Measurements from ENCODE around the gene IMPDH2. TPM values are rescaled to one million over a fixed set of nuclear protein-coding genes. Genes with fewer than 3 reads are reported as not detected.

IMPDH2 gene
- total and polyA plus RNA-seq, 2 experiments from 2014 or later = 121 to 210 TPM

GRCh38 chr3:48997714-48998637, 31.2 kb downstream of the IMPDH2 start:
- Histone ChIP-seq H2AFZ (no peak overlapping the region), H3K27ac (no peak overlapping the region), H3K4me1 (ENCODE audit: insufficient read depth) (no peaks in the 10 kb centered on the region), H3K36me3 (ENCODE audit: low read depth) (no peaks in the 10 kb centered on the region), H3K27me3 (replicated peaks; ENCODE audit: insufficient read depth) (no peaks in the 10 kb centered on the region), H3K4me3 (no peak overlapping the region), H3K9ac (no peak overlapping the region), H3K9me2 (ENCODE audit: insufficient read depth) (no peaks in the 10 kb centered on the region), H3K9me3 (ENCODE audit: low read depth) (no peaks in the 10 kb centered on the region), H3K4me2 (ENCODE audit: unreplicated experiment) (no peak overlapping the region), H3K79me2 (ENCODE audit: insufficient read depth) (peaks cover 33% of the 10 kb centered on the region), H4K20me1 (ENCODE audit: insufficient read depth) (no peaks in the 10 kb centered on the region), H3F3A (ENCODE audit: insufficient read depth) (no peaks in the 10 kb centered on the region)
- no peak for DNase-seq
- 74 to 79% methylated on average over 16 to 20 of the region's 20 CpGs for WGBS, 2 experiments (ENCODE audit: low coverage in 1 of 2, low lambda C conversion rate in 2 of 2, missing lambda C conversion rate in 2 of 2)
- no peak for TF ChIP-seq EZH2 (IDR thresholded peaks at IDR 0.05; ENCODE audit: insufficient read depth, poor library complexity, severe bottlenecking)
- no peak for TF ChIP-seq EZH2phosphoT487 (IDR thresholded peaks at IDR 0.05; ENCODE audit: insufficient read depth, low read depth)
- in situ Hi-C loops (cut with MboI) = no loop called here

- H3K36me3 ChIP-seq (ENCODE audit: low read depth) = no peaks in the 10 kb centered on the region
- H3F3A ChIP-seq (ENCODE audit: insufficient read depth) = no peaks in the 10 kb centered on the region
- no peak overlapping the region for H3K9ac ChIP-seq
- H3K79me2 ChIP-seq (ENCODE audit: insufficient read depth) = peaks cover 41% of the 10 kb centered on the region
- no peaks in the 10 kb centered on the region for H3K27me3 ChIP-seq (replicated peaks; ENCODE audit: insufficient read depth)
- DNase-seq = no peak
- 52 to 54% methylated on average over 8 of the region's 8 CpGs for WGBS, 2 experiments (ENCODE audit: low coverage in 1 of 2, low lambda C conversion rate in 2 of 2, missing lambda C conversion rate in 2 of 2)
- TF ChIP-seq EZH2 (IDR thresholded peaks at IDR 0.05; ENCODE audit: insufficient read depth, poor library complexity, severe bottlenecking) = no peak
- TF ChIP-seq EZH2phosphoT487 (IDR thresholded peaks at IDR 0.05; ENCODE audit: insufficient read depth, low read depth) = no peak
- in situ Hi-C loops (cut with MboI) = no loop called here
- no peak overlapping the region for H3K27ac ChIP-seq
- no peak overlapping the region for H2AFZ ChIP-seq
- H3K9me3 ChIP-seq (ENCODE audit: low read depth) = no peaks in the 10 kb centered on the region
- H3K4me3 ChIP-seq = no peak overlapping the region
- H4K20me1 ChIP-seq (ENCODE audit: insufficient read depth) = no peaks in the 10 kb centered on the region
- H3K4me1 ChIP-seq (ENCODE audit: insufficient read depth) = peaks cover under 1% of the 10 kb centered on the region; the same call in 1 of the 2 replicates
- no peaks in the 10 kb centered on the region for H3K9me2 ChIP-seq (ENCODE audit: insufficient read depth)
- no peak overlapping the region for H3K4me2 ChIP-seq (ENCODE audit: unreplicated experiment)
Measured at GRCh38 chr3:48997102-48997635, 32.0 kb downstream of the IMPDH2 start.

GRCh38 chr3:48996640-48997039, 32.6 kb downstream of the IMPDH2 start:
- Histone ChIP-seq H3K9me3 (ENCODE audit: low read depth) (no peaks in the 10 kb centered on the region), H3K36me3 (ENCODE audit: low read depth) (no peaks in the 10 kb centered on the region), H3K9me2 (ENCODE audit: insufficient read depth) (no peaks in the 10 kb centered on the region), H2AFZ (no peak overlapping the region), H3F3A (ENCODE audit: insufficient read depth) (no peaks in the 10 kb centered on the region), H3K4me3 (no peak overlapping the region), H3K27ac (no peak overlapping the region), H3K4me2 (ENCODE audit: unreplicated experiment) (no peak overlapping the region), H4K20me1 (ENCODE audit: insufficient read depth) (no peaks in the 10 kb centered on the region), H3K4me1 (ENCODE audit: insufficient read depth) (peaks cover 6% of the 10 kb centered on the region; the same call in 1 of the 2 replicates), H3K27me3 (replicated peaks; ENCODE audit: insufficient read depth) (no peaks in the 10 kb centered on the region), H3K9ac (no peak overlapping the region), H3K79me2 (ENCODE audit: insufficient read depth) (peaks cover 46% of the 10 kb centered on the region)
- 97 to 99% methylated on average over 8 of the region's 8 CpGs for WGBS, 2 experiments (ENCODE audit: low coverage in 1 of 2, low lambda C conversion rate in 2 of 2, missing lambda C conversion rate in 2 of 2)
- no peak for DNase-seq
- in situ Hi-C loops (cut with MboI) = no loop called here
- TF ChIP-seq EZH2phosphoT487 (IDR thresholded peaks at IDR 0.05; ENCODE audit: insufficient read depth, low read depth) = no peak
- TF ChIP-seq EZH2 (IDR thresholded peaks at IDR 0.05; ENCODE audit: insufficient read depth, poor library complexity, severe bottlenecking) = no peak

- Histone ChIP-seq H3F3A (ENCODE audit: insufficient read depth) (peaks cover 5% of the 10 kb centered on the region; the same call in 1 of the 2 replicates), H3K4me1 (ENCODE audit: insufficient read depth) (peaks cover 14% of the 10 kb centered on the region; the same call in 1 of the 2 replicates), H3K4me2 (ENCODE audit: unreplicated experiment) (no peak overlapping the region), H4K20me1 (ENCODE audit: insufficient read depth) (no peaks in the 10 kb centered on the region), H3K36me3 (ENCODE audit: low read depth) (no peaks in the 10 kb centered on the region), H3K9ac (no peak overlapping the region), H3K9me3 (ENCODE audit: low read depth) (no peaks in the 10 kb centered on the region), H2AFZ (no peak overlapping the region), H3K9me2 (ENCODE audit: insufficient read depth) (no peaks in the 10 kb centered on the region), H3K79me2 (ENCODE audit: insufficient read depth) (peaks cover 61% of the 10 kb centered on the region), H3K4me3 (no peak overlapping the region), H3K27ac (no peak overlapping the region), H3K27me3 (replicated peaks; ENCODE audit: insufficient read depth) (no peaks in the 10 kb centered on the region)
- in situ Hi-C loops (cut with MboI) = no loop called here
- TF ChIP-seq EZH2 (IDR thresholded peaks at IDR 0.05; ENCODE audit: insufficient read depth, poor library complexity, severe bottlenecking) (no peak), EZH2phosphoT487 (IDR thresholded peaks at IDR 0.05; ENCODE audit: insufficient read depth, low read depth) (no peak)
- DNase-seq = no peak
Measured at GRCh38 chr3:48993834-48994233, 35.4 kb downstream of the IMPDH2 start.
